Retinal pigment epithelial cell (primary cell): ENCODE measurements around the gene SLC25A46.
"Not testable (repeated sequence)": the region's sequence is repeated elsewhere in the genome, so short reads cannot be mapped to it uniquely, and the experiment has no call there.

Source experiments
- DNase-seq: peaks from one replicate; pipeline ENCODE4 v3.0.0-alpha.2; 2010; ENCODE audit warnings: low read depth
- H3K4me3 ChIP-seq: 2 replicates; pipeline ENCODE4 v1.5.1; 2011; ENCODE audit warnings: mild to moderate bottlenecking, low read length, control low read depth, moderate library complexity
- CTCF ChIP-seq: conservative IDR thresholded peaks from 2 replicates; pipeline ENCODE4 v1.5.1; 2011; ENCODE audit warnings: low read depth, low read length, control low read depth, inconsistent platforms

Gene SLC25A46

GRCh38 chr5:110760158-110760557 lies 21.4 kb downstream of the SLC25A46 start:
- H3K4me3 ChIP-seq: no peak overlapping the region
- no peak for DNase-seq
- no peak for TF ChIP-seq CTCF

GRCh38 chr5:110768138-110768860 lies 29.5 kb downstream of the SLC25A46 start:
- TF ChIP-seq CTCF: no peak
- H3K4me3 ChIP-seq: no peak overlapping the region
- DNase-seq: peak; percentile 62

GRCh38 chr5:110769000-110769681 lies 30.3 kb downstream of the SLC25A46 start:
- peak overlapping the region; percentile 14 for H3K4me3 ChIP-seq
- peak; percentile 94 for DNase-seq
- TF ChIP-seq CTCF: no peak

- no peak overlapping the region for H3K4me3 ChIP-seq
- DNase-seq: no peak
- no peak for TF ChIP-seq CTCF
These were observed 31.5 kb downstream of the SLC25A46 start for GRCh38 chr5:110770286-110770685.

- no peak for DNase-seq
- no peak for TF ChIP-seq CTCF
- no peak overlapping the region for H3K4me3 ChIP-seq
These were observed 46.1 kb downstream of the SLC25A46 start for GRCh38 chr5:110784901-110785300.

- no peak for TF ChIP-seq CTCF
- no peak overlapping the region for H3K4me3 ChIP-seq
- DNase-seq: no peak
These were observed 46.5 kb downstream of the SLC25A46 start for GRCh38 chr5:110785356-110785755.

GRCh38 chr5:110788006-110788405 lies 49.2 kb downstream of the SLC25A46 start:
- H3K4me3 ChIP-seq, DNase-seq: not testable (repeated sequence)
